ENCODE measurements around the gene ARSG. TPM values are rescaled to one million over a fixed set of nuclear protein-coding genes. Genes with fewer than 3 reads are reported as not detected.

The ARSG gene
- total and polyA plus RNA-seq, 10 of the 15 experiments (the other 5 are each of a cell fraction or from before 2014, with no cell fraction given) = 2.9 to 13.5 (median 7.6) TPM

GRCh38 chr17:68290955-68291835 is at the start of gene ARSG, which contains the start of gene SLC16A6 (continued):
- TF ChIP-seq NR2C2 (IDR thresholded peaks at IDR 0.05; ENCODE audit: borderline replicate concordance, control insufficient read depth, insufficient read length, low read depth) (no peak), EED (IDR thresholded peaks at IDR 0.05; ENCODE audit: low read depth) (no peak), TAF1 (IDR thresholded peaks at IDR 0.05; ENCODE audit: borderline replicate concordance, low read depth, low read length) (peak; percentile 52; the same call in 1 of the 2 replicates), MXI1 (IDR thresholded peaks at IDR 0.05; ENCODE audit: low read depth, low read length) (peak; percentile 81), EGR1 (IDR thresholded peaks at IDR 0.05; ENCODE audit: borderline replicate concordance in 1 of 2, low read depth in 2 of 2, low read length in 2 of 2) (peak; percentile 22 to 79), HDGF (IDR thresholded peaks at IDR 0.05) (no peak), USF2 (IDR thresholded peaks at IDR 0.05; ENCODE audit: borderline replicate concordance, low read depth, low read length) (no peak), BMI1 (IDR thresholded peaks at IDR 0.05; ENCODE audit: borderline replicate concordance) (no peak), SREBF1 (IDR thresholded peaks at IDR 0.05; ENCODE audit: low read length) (no peak), CHD2 (IDR thresholded peaks at IDR 0.05; ENCODE audit: borderline replicate concordance, low read depth, low read length) (no peak), RBBP5 (conservative IDR thresholded peaks at IDR 0.05) (0 out of 2 replicates have a peak, but pooled peaks have one; percentile 35), ZBTB4 (CRISPR knock-in tag; IDR thresholded peaks at IDR 0.05) (no peak), NFYB (IDR thresholded peaks at IDR 0.05; ENCODE audit: insufficient read depth, low read depth, low read length) (no peak), IKZF2 (IDR thresholded peaks at IDR 0.05) (no peak), CBX3 (IDR thresholded peaks at IDR 0.05; ENCODE audit: borderline replicate concordance, low read depth) (no peak), SMC3 (IDR thresholded peaks at IDR 0.05; ENCODE audit: borderline replicate concordance, low read length) (no peak), SMAD1 (IDR thresholded peaks at IDR 0.05; ENCODE audit: low read depth, partially characterized antibody) (no peak), CEBPZ (IDR thresholded peaks at IDR 0.05; ENCODE audit: low read depth, low read length) (no peak), HCFC1 (IDR thresholded peaks at IDR 0.05; ENCODE audit: low read length) (no peak), PAX8 (IDR thresholded peaks at IDR 0.05) (no peak)
- TF ChIP-seq, protein P1, sequence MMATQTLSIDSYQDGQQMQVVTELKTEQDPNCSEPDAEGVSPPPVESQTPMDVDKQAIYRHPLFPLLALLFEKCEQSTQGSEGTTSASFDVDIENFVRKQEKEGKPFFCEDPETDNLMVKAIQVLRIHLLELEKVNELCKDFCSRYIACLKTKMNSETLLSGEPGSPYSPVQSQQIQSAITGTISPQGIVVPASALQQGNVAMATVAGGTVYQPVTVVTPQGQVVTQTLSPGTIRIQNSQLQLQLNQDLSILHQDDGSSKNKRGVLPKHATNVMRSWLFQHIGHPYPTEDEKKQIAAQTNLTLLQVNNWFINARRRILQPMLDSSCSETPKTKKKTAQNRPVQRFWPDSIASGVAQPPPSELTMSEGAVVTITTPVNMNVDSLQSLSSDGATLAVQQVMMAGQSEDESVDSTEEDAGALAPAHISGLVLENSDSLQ (IDR thresholded peaks at IDR 0.05) = no peak
